Measurements from ENCODE around the gene LAMB3.

Gene LAMB3

GRCh38 chr1:209594440-209594839 lies 57.8 kb downstream of the LAMB3 start:
- no peak for DNase-seq

GRCh38 chr1:209593747-209594146 lies 58.5 kb downstream of the LAMB3 start:
- no peak for DNase-seq

DNA sequence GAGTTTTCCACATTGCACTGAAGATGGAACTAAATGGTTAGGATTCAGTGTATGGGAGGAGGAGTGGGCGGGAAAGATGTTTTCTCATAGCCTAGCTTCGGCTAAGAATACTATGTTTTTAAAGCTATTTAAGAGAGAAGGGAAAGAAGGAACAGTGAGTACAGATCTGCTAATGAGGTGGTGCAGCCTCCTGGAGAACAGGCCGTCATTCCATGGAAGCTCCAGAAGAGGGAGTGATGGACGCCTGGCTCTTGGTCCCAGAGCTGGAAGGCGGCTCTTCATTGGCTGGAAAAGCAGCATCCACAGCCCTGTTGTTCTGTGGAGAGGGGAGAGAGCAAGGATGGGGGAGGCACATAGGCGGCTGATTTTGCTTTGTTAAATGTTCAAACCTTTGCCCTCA lies 61.8 kb downstream of the LAMB3 start:
- peak in 1 of 2 experiments; percentile 13 for DNase-seq

DNA sequence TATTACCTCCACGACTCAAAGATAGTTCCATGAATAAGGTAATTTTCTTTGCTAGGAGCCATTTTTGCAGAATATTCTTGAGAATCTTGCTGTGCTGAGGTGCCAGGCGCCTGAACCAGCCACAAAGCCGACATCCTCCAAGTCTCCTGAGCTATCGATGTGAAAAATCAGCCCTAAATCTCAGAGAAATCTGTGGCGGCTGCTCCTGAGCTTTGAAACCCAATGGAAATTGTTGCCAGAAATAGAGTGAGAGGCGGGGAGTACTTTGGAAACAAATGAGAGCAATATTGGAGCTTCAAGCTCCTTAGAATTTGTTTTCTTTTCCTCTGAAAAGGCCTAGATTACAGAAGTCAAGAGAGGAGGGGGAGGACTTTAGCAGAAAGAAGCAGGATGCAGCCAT lies 62.4 kb downstream of the LAMB3 start:
- DNase-seq, result no peak

DNA sequence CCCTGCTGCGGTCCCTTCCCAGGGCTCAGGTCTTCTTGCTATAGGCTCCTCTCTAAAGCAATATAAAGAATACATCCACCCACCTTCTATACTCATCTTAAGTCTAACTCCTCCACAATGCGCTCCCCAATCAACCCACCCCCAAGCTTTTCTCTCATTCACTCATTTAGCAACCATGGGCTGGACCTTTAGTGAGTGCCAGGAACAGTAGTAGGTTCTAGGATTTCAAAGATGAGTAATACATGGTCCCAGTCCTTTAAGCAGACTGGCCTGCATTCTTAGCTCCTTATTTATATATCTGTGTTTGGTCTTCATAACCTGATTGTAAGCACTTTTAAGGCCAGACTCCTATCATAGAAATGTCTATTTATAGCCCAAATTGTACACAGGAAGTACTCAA lies 62.8 kb downstream of the LAMB3 start:
- DNase-seq, result no peak

DNA sequence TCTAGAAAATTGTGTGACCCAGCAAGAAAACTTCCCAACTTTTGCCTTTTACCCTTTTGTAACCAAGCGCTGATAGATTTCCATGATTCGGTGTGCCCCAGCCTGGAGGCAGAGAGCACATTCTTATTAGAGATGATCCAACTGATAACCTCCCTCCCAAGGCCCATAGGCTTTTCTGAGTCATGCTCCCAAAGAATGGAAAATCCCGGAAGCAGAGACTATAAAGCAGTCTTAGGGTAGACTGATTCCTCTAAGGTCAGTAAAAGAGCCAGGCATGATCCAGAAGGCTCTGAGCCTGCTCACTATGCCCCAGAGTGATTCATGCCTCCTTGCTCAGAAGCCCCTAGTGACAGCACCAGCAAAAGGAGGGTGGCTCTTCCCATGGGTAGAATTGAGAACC lies 64.4 kb downstream of the LAMB3 start:
- DNase-seq, result no peak

GRCh38 chr1:209586221-209586740 lies 65.9 kb downstream of the LAMB3 start:
- DNase-seq, result no peak

DNA sequence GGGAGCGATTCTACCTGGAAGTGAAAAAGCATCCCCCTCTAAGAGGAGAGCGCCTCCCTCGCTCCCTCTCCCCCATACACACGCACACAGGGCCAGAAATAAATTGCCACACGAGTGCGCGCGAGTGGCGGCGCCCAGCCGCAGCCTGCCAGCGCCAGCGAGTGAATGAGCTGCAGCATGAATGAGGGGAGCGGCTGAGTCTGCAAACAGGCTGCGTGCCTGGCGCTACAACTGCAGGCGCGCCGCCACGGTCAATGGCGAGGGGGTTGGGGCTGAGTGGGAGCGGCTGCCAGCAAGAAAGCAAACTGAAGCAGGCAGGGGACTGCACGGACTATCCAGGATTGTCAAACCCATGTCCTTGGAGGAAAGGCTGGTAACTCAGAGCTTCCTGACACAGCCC lies 66.6 kb downstream of the LAMB3 start:
- DNase-seq, result peak; percentile 12 to 67

DNA sequence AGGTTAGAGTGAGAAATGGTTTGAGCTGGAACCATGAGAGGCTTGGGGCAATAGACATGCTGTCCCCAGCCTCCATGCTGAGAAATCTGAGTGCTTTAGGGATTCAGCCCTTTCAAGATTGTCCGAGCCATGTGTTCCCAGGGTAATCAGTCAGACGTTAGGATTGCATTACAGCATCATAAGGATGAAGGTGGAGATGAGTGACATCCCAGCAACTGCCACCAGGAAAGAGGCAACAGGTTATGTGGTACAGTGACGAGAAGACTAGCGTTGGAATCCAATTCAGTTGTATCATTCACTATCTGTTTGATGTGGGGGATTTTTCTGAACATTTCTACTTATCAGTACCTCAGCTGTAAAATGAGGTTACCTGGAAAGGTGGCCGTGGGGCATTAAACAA lies 67.0 kb downstream of the LAMB3 start:
- peak in 1 of 2 experiments; percentile 20 for DNase-seq

- DNase-seq, result no peak
These were observed 68.0 kb downstream of the LAMB3 start for GRCh38 chr1:209584231-209584672.

DNA sequence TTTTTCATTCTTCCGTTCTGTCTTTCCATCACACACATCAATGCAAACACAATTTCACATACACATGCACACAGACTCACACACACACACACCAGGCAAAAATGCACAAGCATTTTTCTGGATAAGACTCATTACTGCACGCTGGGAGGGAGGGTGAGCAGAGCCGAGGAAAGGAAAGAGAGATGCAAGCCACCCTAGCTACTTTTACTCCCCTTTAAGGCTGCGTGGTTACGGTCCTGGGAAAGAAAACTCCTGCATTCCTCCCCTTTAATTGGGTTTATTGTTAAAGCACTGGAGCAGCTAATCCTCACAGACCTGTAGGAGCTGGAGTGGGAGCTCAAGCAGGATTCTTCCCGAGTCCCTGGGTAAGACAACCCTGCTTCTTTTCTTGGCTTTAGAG lies 68.8 kb downstream of the LAMB3 start, which contains the start of gene CAMK1G:
TSS of gene CAMK1G (plus strand) at position 307 of the 400 bp plus-strand sequence. CDS start 11,270 bp downstream, outside the sequence.
- DNase-seq, result no peak

GRCh38 chr1:209580577-209580976 lies 71.6 kb downstream of the LAMB3 start:
- DNase-seq, result no peak

DNA sequence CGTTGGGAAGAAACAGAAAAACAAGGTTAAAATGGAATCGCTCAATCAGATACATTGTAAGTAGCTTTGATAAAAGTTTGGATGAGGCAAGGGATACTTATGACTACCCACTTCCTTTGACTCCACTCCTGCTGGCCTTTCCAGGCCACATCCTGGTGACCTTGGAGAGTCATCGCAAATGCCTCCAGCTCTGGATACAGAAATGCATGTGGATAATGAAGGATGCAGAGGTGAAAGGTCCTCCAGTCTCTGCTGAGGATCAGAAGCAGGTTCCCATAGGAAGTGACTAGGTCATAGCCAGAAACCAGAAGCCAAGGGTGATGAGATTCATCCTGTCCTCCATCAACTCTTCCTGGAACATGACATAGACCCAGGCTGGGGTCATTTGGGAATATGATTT lies 74.9 kb downstream of the LAMB3 start:
- DNase-seq, result no peak

DNA sequence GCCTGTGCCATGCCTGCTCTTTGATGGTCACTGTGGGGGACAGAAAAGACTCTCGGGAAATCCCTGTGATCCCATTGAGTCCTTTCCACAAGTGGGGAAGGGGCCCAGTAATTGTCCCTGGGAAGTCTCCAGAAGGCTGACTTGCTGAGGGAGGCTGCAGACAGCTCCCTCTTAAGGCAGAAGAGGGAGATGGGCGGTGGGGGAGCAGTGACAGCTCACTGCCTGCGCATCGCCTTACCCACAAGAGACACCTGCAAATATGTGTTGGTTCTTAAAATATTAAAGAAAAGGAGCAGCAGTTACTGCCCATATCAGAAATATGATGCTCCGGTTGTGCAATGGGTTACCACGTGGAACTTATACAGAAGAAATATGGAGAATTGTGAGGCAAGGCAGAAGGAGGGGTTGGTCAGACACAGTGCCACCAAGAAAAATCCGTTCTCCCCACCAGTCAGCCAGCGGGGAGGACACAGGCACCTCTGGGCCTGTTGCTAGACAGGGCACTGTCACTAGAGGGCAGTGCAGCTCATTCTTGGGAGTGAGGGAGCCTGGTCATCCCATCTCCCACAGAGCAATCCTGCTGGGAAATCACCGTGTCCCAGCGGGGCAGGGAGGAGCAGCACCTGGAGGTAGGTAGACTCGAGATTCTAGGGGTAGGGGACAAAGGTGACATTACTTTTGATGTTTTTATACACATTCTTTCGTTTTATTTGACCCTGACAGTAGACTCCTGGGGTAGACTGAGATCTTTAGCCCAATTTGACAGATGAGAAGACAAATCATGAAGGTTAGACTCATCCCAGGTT lies 75.6 kb downstream of the LAMB3 start:
- peak; percentile 25 to 77 for DNase-seq

DNA sequence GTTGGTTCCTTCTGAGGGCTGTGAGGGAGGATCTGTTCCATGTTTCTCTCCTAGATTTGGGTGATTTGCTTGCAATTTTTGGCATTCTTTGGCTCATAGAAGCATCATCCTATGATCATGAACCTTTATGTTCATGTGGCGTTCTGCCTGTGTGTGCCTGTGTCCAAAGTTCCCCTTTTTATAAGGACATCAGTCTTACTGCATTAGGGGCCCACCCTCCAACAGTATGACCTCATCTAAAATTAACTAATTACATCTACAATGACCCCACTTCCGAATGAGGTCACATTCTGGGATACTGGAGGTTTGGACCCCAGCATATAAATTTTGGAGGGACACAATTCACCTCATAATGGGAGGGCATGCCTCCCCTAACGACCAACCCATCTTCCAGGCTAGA lies 81.5 kb downstream of the LAMB3 start:
- no peak for DNase-seq

- DNase-seq, result peak; percentile 33 to 82
These were observed 82.6 kb downstream of the LAMB3 start for GRCh38 chr1:209569455-209570207.

DNA sequence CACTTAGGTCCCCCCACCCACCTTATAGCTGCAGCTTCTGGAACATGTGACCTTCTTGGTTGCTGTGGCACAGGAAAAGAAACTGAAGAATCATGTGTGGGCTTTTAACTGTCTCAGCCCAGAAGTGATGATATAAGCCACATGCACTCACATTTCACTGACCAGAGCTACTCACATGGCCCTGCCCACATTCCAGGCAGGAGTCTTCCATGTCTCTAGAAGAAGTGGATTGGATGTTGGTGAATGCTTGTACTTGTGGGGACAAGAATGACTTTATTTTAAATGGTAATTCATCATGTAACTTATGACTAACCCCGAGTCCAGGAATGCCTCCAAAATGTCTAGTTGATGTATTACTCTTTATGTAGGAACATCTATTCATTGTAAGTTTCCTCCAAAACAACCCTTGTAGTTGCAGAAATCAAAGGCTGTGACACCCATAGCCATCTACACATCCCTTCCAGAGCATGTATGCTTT lies 84.5 kb downstream of the LAMB3 start:
- no peak for DNase-seq

DNA sequence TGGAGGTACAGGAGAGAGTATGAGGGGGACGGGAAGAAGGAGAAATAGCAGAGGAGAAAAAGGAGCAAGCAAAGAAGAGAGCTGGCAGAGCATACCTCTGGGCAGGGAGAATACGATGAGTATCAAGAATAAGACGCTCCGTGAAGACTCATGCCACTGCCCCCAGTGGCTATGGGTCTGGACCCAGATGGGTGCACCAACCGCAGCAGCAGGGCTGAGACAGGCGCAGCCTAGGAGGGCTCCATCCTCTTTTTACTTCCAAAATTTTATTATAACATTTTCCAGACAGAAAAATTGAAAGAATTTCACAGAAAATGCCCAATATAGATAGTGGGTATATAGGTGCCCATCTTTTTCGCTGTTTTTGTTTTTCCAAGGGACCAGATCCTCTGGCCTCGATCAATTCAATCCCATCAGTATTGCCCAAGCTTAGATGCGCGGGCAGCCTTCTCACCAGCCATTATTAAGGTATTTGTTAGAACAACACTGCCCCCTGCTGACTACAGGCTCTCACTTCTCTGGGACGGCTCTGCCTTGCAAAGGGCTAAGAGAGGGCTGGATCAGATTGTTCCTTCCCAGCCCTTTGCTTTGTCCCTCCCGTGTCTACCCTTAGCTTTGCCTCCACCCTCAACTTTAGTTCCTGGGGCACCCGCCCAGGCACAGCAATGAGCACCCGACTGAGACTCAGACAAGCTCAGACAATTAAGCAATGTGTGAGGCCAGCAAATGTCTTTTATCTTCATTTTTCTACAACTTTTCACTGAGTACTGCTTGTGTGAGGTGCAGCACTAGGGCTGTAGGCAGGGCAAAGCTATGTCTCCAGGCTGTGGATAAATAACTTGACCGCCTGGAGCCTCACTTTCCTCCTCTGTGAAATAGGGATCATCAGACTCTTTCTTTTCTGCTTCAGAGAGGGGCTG lies 86.2 kb downstream of the LAMB3 start:
- peak; percentile 66 to 88 for DNase-seq
